HFFc6 (cell line): ENCODE results near the gene IL17D. TPM values are rescaled to one million over a fixed set of nuclear protein-coding genes. Genes with fewer than 3 reads are reported as not detected.

Experiments
- DNase-seq: peaks from one replicate; pipeline ENCODE4 v3.0.0-alpha.2; 2018
- H3K27ac Mint-ChIP-seq: 2 replicates; pipeline ENCODE4 v1.8.0; 2020; ENCODE audit warnings: mild to moderate bottlenecking, mixed read lengths
- H3K27me3 Mint-ChIP-seq: 2 replicates; pipeline ENCODE4 v1.8.0; 2021; ENCODE audit warnings: mild to moderate bottlenecking, moderate library complexity, mixed read lengths; ENCODE audit not compliant: insufficient read depth
- H3K36me3 Mint-ChIP-seq: 2 replicates; pipeline ENCODE4 v1.8.0; 2021; ENCODE audit warnings: low read depth, mixed read lengths
- H3K4me1 Mint-ChIP-seq: 2 replicates; pipeline ENCODE4 v1.8.0; 2020; ENCODE audit warnings: low read depth, mixed read lengths
- H3K4me3 Mint-ChIP-seq: 2 replicates; pipeline ENCODE4 v1.8.0; 2020; ENCODE audit warnings: mild to moderate bottlenecking, moderate library complexity, mixed read lengths
- H3K9me3 Mint-ChIP-seq: 2 replicates; pipeline ENCODE4 v1.8.0; 2020; ENCODE audit warnings: mild to moderate bottlenecking, mixed read lengths
- CTCF ChIP-seq: fragments of 200-600 bp; sonication (generic); IDR thresholded peaks from 2 replicates; pipeline ENCODE4 v1.5.0; 2021; ENCODE audit warnings: antibody characterized with exemption, mild to moderate bottlenecking
- total RNA-seq, 6 experiments: library from RNA; stranded (reverse); fragmentation: NEBNext Ultra II Directional; extraction: Animal tissue kit (Norgen Biotek cat#: 25700); gene quantifications; 2 replicates in 1 of 6; 3 replicates in 5 of 6; pipeline ENCODE4 v1.2.3, GENCODE V29; 2021

The IL17D gene
- total RNA-seq, 6 experiments from 2014 or later: 0.28 to 0.99 (median 0.61) TPM

GRCh38 chr13:20714161-20714560, 10.7 kb downstream of the IL17D start:
- Mint-ChIP-seq H3K9me3 (no peaks in the 10 kb centered on the region), H3K4me1 (peaks cover 48% of the 10 kb centered on the region), H3K36me3 (no peaks in the 10 kb centered on the region), H3K27ac (peak overlapping the region; percentile 74), H3K4me3 (peak overlapping the region; percentile 72), H3K27me3 (peaks cover 1% of the 10 kb centered on the region)
- DNase-seq: no peak
- TF ChIP-seq CTCF: no peak

- Mint-ChIP-seq H3K9me3 (no peaks in the 10 kb centered on the region), H3K36me3 (no peaks in the 10 kb centered on the region), H3K27ac (peak overlapping the region; percentile 74), H3K4me3 (peak overlapping the region; percentile 72), H3K27me3 (peaks cover 1% of the 10 kb centered on the region), H3K4me1 (peaks cover 43% of the 10 kb centered on the region)
- no peak for DNase-seq
- no peak for TF ChIP-seq CTCF
Observed at GRCh38 chr13:20714563-20715329, 11.2 kb downstream of the IL17D start.

- no peak overlapping the region for H3K27ac Mint-ChIP-seq
- no peak overlapping the region; the same call in 1 of the 2 replicates for H3K4me3 Mint-ChIP-seq
- no peaks in the 10 kb centered on the region for H3K36me3 Mint-ChIP-seq
- peaks cover 1% of the 10 kb centered on the region for H3K27me3 Mint-ChIP-seq
- peaks cover 40% of the 10 kb centered on the region for H3K4me1 Mint-ChIP-seq
- no peaks in the 10 kb centered on the region for H3K9me3 Mint-ChIP-seq
- TF ChIP-seq CTCF: no peak
- DNase-seq: no peak
Observed at GRCh38 chr13:20715330-20715712, 11.8 kb downstream of the IL17D start.

- Mint-ChIP-seq H3K27ac (no peak overlapping the region), H3K4me3 (no peak overlapping the region), H3K4me1 (peaks cover 35% of the 10 kb centered on the region), H3K27me3 (peaks cover 1% of the 10 kb centered on the region), H3K9me3 (no peaks in the 10 kb centered on the region), H3K36me3 (no peaks in the 10 kb centered on the region)
- no peak for DNase-seq
- TF ChIP-seq CTCF: no peak
Observed at GRCh38 chr13:20716951-20717350, 13.5 kb downstream of the IL17D start.

GRCh38 chr13:20717581-20718542, 14.4 kb downstream of the IL17D start:
- Mint-ChIP-seq H3K9me3 (no peaks in the 10 kb centered on the region), H3K27me3 (peaks cover 6% of the 10 kb centered on the region), H3K27ac (no peak overlapping the region), H3K4me1 (peaks cover 37% of the 10 kb centered on the region), H3K4me3 (no peak overlapping the region), H3K36me3 (no peaks in the 10 kb centered on the region)
- no peak for TF ChIP-seq CTCF
- no peak for DNase-seq
